CD14-positive monocyte (primary cell): ENCODE measurements around the gene EFCAB12. TPM values are rescaled to one million over a fixed set of nuclear protein-coding genes. Genes with fewer than 3 reads are reported as not detected.

ENCODE experiments used
- DNase-seq, 3 donors: peaks; one replicate each; pipeline ENCODE4 v3.0.0-alpha.2; 2011 to 2022
- H2AFZ ChIP-seq: 2 replicates; pipeline ENCODE4 v1.6.0; 2012; ENCODE audit warnings: mild to moderate bottlenecking, low read depth, low read length, inconsistent platforms; ENCODE audit not compliant: insufficient read depth, poor library complexity, severe bottlenecking
- H3K27ac ChIP-seq, 2 donors: 1 replicate in 1 of 2; 2 replicates in 1 of 2; pipeline ENCODE4 v1.5.1; 2012 to 2013; ENCODE audit warnings: low read length in 2 of 2, control low read depth in 1 of 2, inconsistent platforms in 1 of 2, low read depth in 1 of 2, mild to moderate bottlenecking in 1 of 2
- H3K27me3 ChIP-seq, 2 donors: one replicate each; pipeline versions ENCODE4 v1.6.0 to v1.6.1; 2011 to 2013; ENCODE audit warnings: low read length in 2 of 2; ENCODE audit not compliant: control insufficient read depth in 2 of 2, insufficient read depth in 2 of 2
- H3K36me3 ChIP-seq, 2 donors: replicated peaks in 1 of 2; 1 replicate in 1 of 2; 2 replicates in 1 of 2; pipeline versions ENCODE4 v1.5.1 to v1.6.1; 2012 to 2013; ENCODE audit warnings: low read length in 2 of 2, control low read depth in 1 of 2, inconsistent platforms in 1 of 2, mild to moderate bottlenecking in 1 of 2; ENCODE audit not compliant: insufficient read depth in 2 of 2, control insufficient read depth in 1 of 2
- H3K4me1 ChIP-seq, 2 donors: 1 replicate in 1 of 2; 2 replicates in 1 of 2; pipeline versions ENCODE4 v1.5.1 to v1.6.1; 2012 to 2013; ENCODE audit warnings: low read length in 2 of 2, control low read depth in 1 of 2, inconsistent platforms in 1 of 2, mild to moderate bottlenecking in 1 of 2, moderate library complexity in 1 of 2; ENCODE audit not compliant: insufficient read depth in 2 of 2, control insufficient read depth in 1 of 2
- H3K4me2 ChIP-seq: replicated peaks from 2 replicates; pipeline ENCODE3; 2012; ENCODE audit warnings: low read length, moderate library complexity, mild to moderate bottlenecking; ENCODE audit not compliant: poor library complexity, severe bottlenecking; ENCODE audit errors: extremely low read depth
- H3K4me3 ChIP-seq, 3 experiments: fragments of 200-600 bp in 1 of 3; sonication (generic) in 1 of 3; replicated peaks in 1 of 3; 1 replicate in 2 of 3; 2 replicates in 1 of 3; pipeline ENCODE4 v1.5.1; 2011 to 2013; ENCODE audit warnings: low read length in 3 of 3, mild to moderate bottlenecking in 3 of 3, control low read depth in 2 of 3, low read depth in 2 of 3, inconsistent platforms in 1 of 3, moderate library complexity in 1 of 3
- H3K79me2 ChIP-seq: 2 replicates; pipeline ENCODE4 v1.6.0; 2012; ENCODE audit warnings: mild to moderate bottlenecking, control low read depth, inconsistent platforms, low read length, moderate library complexity; ENCODE audit not compliant: insufficient read depth
- H3K9ac ChIP-seq: 2 replicates; pipeline ENCODE4 v1.6.0; 2017; ENCODE audit warnings: low read length, mild to moderate bottlenecking; ENCODE audit not compliant: insufficient read depth, poor library complexity, severe bottlenecking
- H3K9me3 ChIP-seq, 2 donors: replicated peaks in 1 of 2; 1 replicate in 1 of 2; 2 replicates in 1 of 2; pipeline versions ENCODE4 v1.5.1 to v1.6.1; 2012 to 2013; ENCODE audit warnings: low read length in 2 of 2, control low read depth in 1 of 2; ENCODE audit not compliant: control insufficient read depth in 1 of 2, insufficient read depth in 1 of 2
- H4K20me1 ChIP-seq: 2 replicates; pipeline ENCODE4 v1.6.0; 2012; ENCODE audit warnings: mild to moderate bottlenecking, low read length, control low read depth, moderate library complexity; ENCODE audit not compliant: insufficient read depth
- H3K27ac Mint-ChIP-seq, 7 donors: one replicate each; pipeline ENCODE4 v1.8.0; 2020; ENCODE audit warnings: mild to moderate bottlenecking in 7 of 7, mixed read lengths in 7 of 7, moderate library complexity in 6 of 7, inconsistent platforms in 2 of 7
- H3K27me3 Mint-ChIP-seq, 3 donors: one replicate each; pipeline ENCODE4 v1.8.0; 2021 to 2022; ENCODE audit warnings: low read depth in 3 of 3, mild to moderate bottlenecking in 3 of 3, mixed read lengths in 3 of 3, moderate library complexity in 3 of 3, inconsistent platforms in 1 of 3
- H3K36me3 Mint-ChIP-seq, 2 donors: one replicate each; pipeline ENCODE4 v1.8.0; 2020; ENCODE audit warnings: mixed read lengths in 2 of 2, inconsistent platforms in 1 of 2, mild to moderate bottlenecking in 1 of 2
- H3K4me1 Mint-ChIP-seq: one replicate; pipeline ENCODE4 v1.8.0; 2020; ENCODE audit warnings: mild to moderate bottlenecking, mixed read lengths
- H3K4me3 Mint-ChIP-seq, 2 donors: one replicate each; pipeline ENCODE4 v1.8.0; 2020; ENCODE audit warnings: mild to moderate bottlenecking in 2 of 2, mixed read lengths in 2 of 2, moderate library complexity in 1 of 2
- H3K9me3 Mint-ChIP-seq, 7 donors: one replicate each; pipeline ENCODE4 v1.8.0; 2020 to 2022; ENCODE audit warnings: mixed read lengths in 7 of 7, mild to moderate bottlenecking in 6 of 7, moderate library complexity in 6 of 7, inconsistent platforms in 2 of 7
- CTCF ChIP-seq: fragments of 200-600 bp; IDR thresholded peaks from one replicate; pipeline ENCODE4 v1.8.0; 2022; ENCODE audit warnings: antibody characterized with exemption, mild to moderate bottlenecking
- WGBS: methylation state at CpG from one replicate; pipeline ENCODE4 v1.1.5; 2013; ENCODE audit warnings: missing lambda C conversion rate; ENCODE audit not compliant: insufficient coverage; 5-methylcytosine and 5-hydroxymethylcytosine counted together
- intact Hi-C, 2 donors: fragments of 100-400 bp; cut with micrococcal nuclease; formaldehyde crosslinking; loops; one replicate each; pipeline versions ENCODE4 v1.15.0 to v1.15.1; 2023
- polyA plus RNA-seq, 3 donors: library from polyadenylated mRNA; depleted of rRNA in 1 of 3; unstranded in 2 of 3; stranded (reverse) in 1 of 3; fragments of 300-500 nt in 2 of 3; fragments of >200 nt in 1 of 3; fragmentation: Illumina TruSeq in 2 of 3; gene quantifications; 1 replicate in 2 of 3; 2 replicates in 1 of 3; pipeline ENCODE4 v1.2.3, GENCODE V29; 2012 to 2021

EFCAB12 gene
- polyA plus RNA-seq, 3 donors, result 0.35 TPM; not detected in 2

- Histone ChIP-seq H3K36me3 (peaks cover 3 to 21% of the 10 kb centered on the region in 2 donors), H3K27me3 (no peaks in the 10 kb centered on the region), H3K4me1 (peaks cover 17 to 19% of the 10 kb centered on the region in 2 donors), H3K27ac (no peak overlapping the region), H3K4me2 (no peak overlapping the region), H2AFZ (no peak overlapping the region), H3K9ac (no peak overlapping the region), H4K20me1 (no peaks in the 10 kb centered on the region), H3K79me2 (peaks cover 29% of the 10 kb centered on the region), H3K9me3 (no peaks in the 10 kb centered on the region), H3K4me3 (no peak overlapping the region)
- no peak for TF ChIP-seq CTCF
- Mint-ChIP-seq H3K4me3 (no peak overlapping the region), H3K36me3 (peaks cover 20 to 28% of the 10 kb centered on the region in 2 donors), H3K27me3 (peaks cover 0 to 4% (median 0%) of the 10 kb centered on the region in 3 donors), H3K4me1 (peaks cover 27% of the 10 kb centered on the region), H3K9me3 (no peaks in the 10 kb centered on the region), H3K27ac (no peak overlapping the region)
- 98% methylated on average over 6 of the region's 18 CpGs for WGBS
- DNase-seq, result no peak
- intact Hi-C loops, result no loop called here
Measured at GRCh38 chr3:129448186-129448895, 19.9 kb upstream of the EFCAB12 start.

DNA sequence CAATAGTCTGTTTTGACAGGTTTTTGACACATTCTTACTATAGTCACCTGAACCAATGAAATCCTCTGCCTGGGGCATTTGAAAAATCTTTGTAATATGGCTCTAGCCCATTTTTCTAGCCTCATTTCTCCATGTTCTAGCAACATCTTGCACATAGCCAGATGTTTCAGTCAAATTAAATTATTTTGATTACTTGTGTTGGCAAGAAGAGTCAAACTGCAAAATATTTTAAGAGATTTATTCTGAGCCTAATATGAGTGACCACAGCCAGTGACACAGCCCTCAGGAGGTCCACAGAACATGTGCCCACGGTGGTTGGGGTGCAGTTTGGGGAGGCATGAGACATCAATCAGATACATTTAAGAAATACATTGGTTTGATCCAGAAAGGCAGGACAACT, 18.5 kb upstream of the EFCAB12 start:
- H4K20me1 ChIP-seq, result no peaks in the 10 kb centered on the region
- WGBS, result no CpG with 5 or more reads among the region's 1 CpG
- H3K27me3 Mint-ChIP-seq, result peaks cover 0 to 4% (median 0%) of the 10 kb centered on the region in 3 donors
- DNase-seq, result no peak
- no peak overlapping the region for H3K4me2 ChIP-seq
- H3K27ac Mint-ChIP-seq, result no peak overlapping the region
- TF ChIP-seq CTCF, result no peak
- intact Hi-C loops, result no loop called here
- H3K27me3 ChIP-seq, result no peaks in the 10 kb centered on the region
- no peak overlapping the region for H3K4me3 Mint-ChIP-seq
- no peak overlapping the region for H3K4me3 ChIP-seq
- peaks cover 39% of the 10 kb centered on the region for H3K4me1 Mint-ChIP-seq
- H3K9me3 ChIP-seq, result no peaks in the 10 kb centered on the region
- no peak overlapping the region for H3K27ac ChIP-seq
- no peaks in the 10 kb centered on the region for H3K9me3 Mint-ChIP-seq
- peaks cover 2 to 7% of the 10 kb centered on the region in 2 donors for H3K36me3 ChIP-seq
- peaks cover 42% of the 10 kb centered on the region for H3K79me2 ChIP-seq
- peaks cover 6 to 14% of the 10 kb centered on the region in 2 donors for H3K36me3 Mint-ChIP-seq
- no peak overlapping the region for H2AFZ ChIP-seq
- H3K9ac ChIP-seq, result no peak overlapping the region
- peaks cover 20 to 25% of the 10 kb centered on the region in 2 donors for H3K4me1 ChIP-seq
